ENCODE measurements around the gene SPN. TPM values are rescaled to one million over a fixed set of nuclear protein-coding genes. Genes with fewer than 3 reads are reported as not detected.

The SPN gene
- total RNA-seq, 1 experiment from 2014 or later = not detected

- no peaks in the 10 kb centered on the region for H3K9me3 ChIP-seq (ENCODE audit: low read depth, low read length, poor library complexity, severe bottlenecking)
- no peak overlapping the region for H3K4me3 ChIP-seq (ENCODE audit: low read depth, low read length, poor library complexity, severe bottlenecking)
- H3K27ac ChIP-seq (ENCODE audit: low read depth, low read length, poor library complexity, severe bottlenecking) = no peak overlapping the region
- intact Hi-C loops (cut with micrococcal nuclease; ENCODE audit: unreplicated experiment) = no loop called here
- no peak for DNase-seq (ENCODE audit: low spot score)
- H3K36me3 ChIP-seq (ENCODE audit: insufficient read depth, low read length, poor library complexity, severe bottlenecking) = no peaks in the 10 kb centered on the region
- no peaks in the 10 kb centered on the region for H3K27me3 ChIP-seq (replicated peaks; ENCODE audit: insufficient read depth, low read depth, low read length, poor library complexity)
- no peak for TF ChIP-seq EZH2 (IDR thresholded peaks at IDR 0.05; ENCODE audit: borderline replicate concordance, low read depth, low read length, poor library complexity, severe bottlenecking)
- no peaks in the 10 kb centered on the region for H3K4me1 ChIP-seq (ENCODE audit: insufficient read depth, low read length, poor library complexity, severe bottlenecking)
- ChIA-PET CTCF (no interaction called here), POLR2A (ENCODE audit: low non-redundant PET) (no interaction called here)
- BruUV-seq (replicated peaks) = no TSS peak
Measured at GRCh38 chr16:29662729-29663015, 375 bp upstream of the SPN start.

GRCh38 chr16:29663807-29664090, 702 bp downstream of the SPN start:
- intact Hi-C loops (cut with micrococcal nuclease; ENCODE audit: unreplicated experiment) = no loop called here
- ChIA-PET CTCF (interaction anchor here (0.5 kb wide), 1 partner anchor 970 kb away, joined by 4 read pairs; no protein-coding TSS in a partner anchor), POLR2A (ENCODE audit: low non-redundant PET) (no interaction called here)
- Histone ChIP-seq H3K27me3 (replicated peaks; ENCODE audit: insufficient read depth, low read depth, low read length, poor library complexity) (no peaks in the 10 kb centered on the region), H3K36me3 (ENCODE audit: insufficient read depth, low read length, poor library complexity, severe bottlenecking) (no peaks in the 10 kb centered on the region), H3K4me3 (ENCODE audit: low read depth, low read length, poor library complexity, severe bottlenecking) (no peak overlapping the region), H3K4me1 (ENCODE audit: insufficient read depth, low read length, poor library complexity, severe bottlenecking) (no peaks in the 10 kb centered on the region), H3K27ac (ENCODE audit: low read depth, low read length, poor library complexity, severe bottlenecking) (no peak overlapping the region), H3K9me3 (ENCODE audit: low read depth, low read length, poor library complexity, severe bottlenecking) (no peaks in the 10 kb centered on the region)
- BruUV-seq (replicated peaks) = no TSS peak
- no peak for TF ChIP-seq CTCF (conservative IDR thresholded peaks at IDR 0.05; ENCODE audit: low read depth, low read length)
- no peak for TF ChIP-seq EZH2 (IDR thresholded peaks at IDR 0.05; ENCODE audit: borderline replicate concordance, low read depth, low read length, poor library complexity, severe bottlenecking)
- DNase-seq (ENCODE audit: low spot score) = no peak

GRCh38 chr16:29664091-29664921, 1.3 kb downstream of the SPN start:
- POLR2A ChIA-PET (ENCODE audit: low non-redundant PET) = no interaction called here
- TF ChIP-seq CTCF (conservative IDR thresholded peaks at IDR 0.05; ENCODE audit: low read depth, low read length) (no peak), EZH2 (IDR thresholded peaks at IDR 0.05; ENCODE audit: borderline replicate concordance, low read depth, low read length, poor library complexity, severe bottlenecking) (no peak)
- intact Hi-C loops (cut with micrococcal nuclease; ENCODE audit: unreplicated experiment) = no loop called here

More at GRCh38 chr16:29664091-29664921, 1.3 kb downstream of the SPN start:
- Histone ChIP-seq H3K36me3 (ENCODE audit: insufficient read depth, low read length, poor library complexity, severe bottlenecking) (no peaks in the 10 kb centered on the region), H3K9me3 (ENCODE audit: low read depth, low read length, poor library complexity, severe bottlenecking) (no peaks in the 10 kb centered on the region), H3K27ac (ENCODE audit: low read depth, low read length, poor library complexity, severe bottlenecking) (no peak overlapping the region), H3K27me3 (replicated peaks; ENCODE audit: insufficient read depth, low read depth, low read length, poor library complexity) (no peaks in the 10 kb centered on the region), H3K4me1 (ENCODE audit: insufficient read depth, low read length, poor library complexity, severe bottlenecking) (no peaks in the 10 kb centered on the region), H3K4me3 (ENCODE audit: low read depth, low read length, poor library complexity, severe bottlenecking) (no peak overlapping the region)
- no peak for DNase-seq (ENCODE audit: low spot score)
- BruUV-seq (replicated peaks) = no TSS peak
- CTCF ChIA-PET = interaction anchor here (0.5 kb wide), 1 partner anchor 970 kb away, joined by 4 read pairs; no protein-coding TSS in a partner anchor

Measured in A673 (cell line).